ENCODE measurements around the gene SLC26A11.
A peak's percentile ranks its signal among the peaks of the same experiment; 100 is the strongest.

SLC26A11 gene

GRCh38 chr17:80220054-80220735 is at the start of gene SLC26A11, which contains the start of gene SGSH:
Gene SLC26A11 (plus strand): TSS chr17:80220427. CDS start chr17:80221561, 1,134 bp downstream.
Gene SGSH (minus strand): TSS chr17:80220333. CDS start chr17:80220313, 20 bp downstream.
- peak; percentile 88 for DNase-seq

GRCh38 chr17:80171681-80172080 is 48.5 kb upstream of the SLC26A11 start:
- DNase-seq = no peak

GRCh38 chr17:80173126-80173525 is 47.1 kb upstream of the SLC26A11 start:
- DNase-seq = no peak

GRCh38 chr17:80173916-80174315 is 46.3 kb upstream of the SLC26A11 start:
- DNase-seq = no peak

- DNase-seq = no peak
These were observed 43.5 kb upstream of the SLC26A11 start for GRCh38 chr17:80176757-80177156.

- DNase-seq = no peak
These were observed 42.1 kb upstream of the SLC26A11 start for GRCh38 chr17:80177986-80178595.

- no peak for DNase-seq
These were observed 40.0 kb upstream of the SLC26A11 start for GRCh38 chr17:80180192-80180591.

GRCh38 chr17:80181431-80181830 is 38.8 kb upstream of the SLC26A11 start:
- no peak for DNase-seq

- DNase-seq = no peak
These were observed 37.9 kb upstream of the SLC26A11 start for GRCh38 chr17:80182118-80182844.

- no peak for DNase-seq
These were observed 37.4 kb upstream of the SLC26A11 start for GRCh38 chr17:80182845-80183223.

GRCh38 chr17:80183581-80184422 is 36.4 kb upstream of the SLC26A11 start:
- no peak for DNase-seq

- no peak for DNase-seq
These were observed 35.9 kb upstream of the SLC26A11 start for GRCh38 chr17:80184423-80184714.

- DNase-seq = no peak
These were observed 34.3 kb upstream of the SLC26A11 start for GRCh38 chr17:80185968-80186367.

GRCh38 chr17:80187090-80187489 is 33.1 kb upstream of the SLC26A11 start:
- DNase-seq = no peak

- DNase-seq = no peak
These were observed 32.7 kb upstream of the SLC26A11 start for GRCh38 chr17:80187515-80187941.

GRCh38 chr17:80189611-80190010 is 30.6 kb upstream of the SLC26A11 start:
- no peak for DNase-seq

- DNase-seq = no peak
These were observed 29.5 kb upstream of the SLC26A11 start for GRCh38 chr17:80190716-80191115.

- DNase-seq = no peak
These were observed 29.0 kb upstream of the SLC26A11 start for GRCh38 chr17:80191192-80191591.

GRCh38 chr17:80191865-80192661 is 28.2 kb upstream of the SLC26A11 start:
- DNase-seq = no peak

- DNase-seq = no peak
These were observed 25.1 kb upstream of the SLC26A11 start for GRCh38 chr17:80195141-80195540.

GRCh38 chr17:80195671-80196529 is 24.3 kb upstream of the SLC26A11 start:
- peak; percentile 86 for DNase-seq
